ENCODE measurements around the gene RNASEL.

RNASEL gene

DNA sequence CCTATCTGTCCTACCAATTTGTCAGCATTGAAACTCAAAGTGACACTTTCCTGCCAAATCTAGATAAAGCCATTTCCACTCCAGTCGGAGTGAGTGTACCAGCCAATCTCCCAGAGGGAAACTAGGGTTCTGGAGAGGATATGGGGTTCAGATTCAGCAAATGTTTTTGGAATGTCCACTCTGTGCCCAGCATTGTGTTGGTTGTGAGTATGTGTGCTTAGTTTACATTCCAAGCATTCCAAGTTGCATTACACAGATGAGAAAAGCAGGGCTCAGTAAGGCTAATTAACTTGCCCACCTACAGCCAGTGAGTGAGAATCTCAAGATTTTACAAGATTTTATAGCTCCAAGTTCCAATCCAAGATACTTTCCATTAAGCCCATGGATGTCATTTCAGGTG, 41.5 kb upstream of the RNASEL start:
- Histone ChIP-seq H3K4me3 (no peak overlapping the region), H4K20me1 (no peaks in the 10 kb centered on the region), H3K9me3 (no peaks in the 10 kb centered on the region), H3K4me1 (peaks cover 79% of the 10 kb centered on the region), H3K9ac (no peak overlapping the region), H3K27me3 (no peaks in the 10 kb centered on the region), H3K36me3 (no peaks in the 10 kb centered on the region), H3K4me2 (peak overlapping the region; percentile 71), H3K27ac (peak overlapping the region; percentile 65; the same call in 1 of the 2 replicates)
- TF ChIP-seq Cebpa-rat (IDR thresholded peaks at IDR 0.05): no peak

DNA sequence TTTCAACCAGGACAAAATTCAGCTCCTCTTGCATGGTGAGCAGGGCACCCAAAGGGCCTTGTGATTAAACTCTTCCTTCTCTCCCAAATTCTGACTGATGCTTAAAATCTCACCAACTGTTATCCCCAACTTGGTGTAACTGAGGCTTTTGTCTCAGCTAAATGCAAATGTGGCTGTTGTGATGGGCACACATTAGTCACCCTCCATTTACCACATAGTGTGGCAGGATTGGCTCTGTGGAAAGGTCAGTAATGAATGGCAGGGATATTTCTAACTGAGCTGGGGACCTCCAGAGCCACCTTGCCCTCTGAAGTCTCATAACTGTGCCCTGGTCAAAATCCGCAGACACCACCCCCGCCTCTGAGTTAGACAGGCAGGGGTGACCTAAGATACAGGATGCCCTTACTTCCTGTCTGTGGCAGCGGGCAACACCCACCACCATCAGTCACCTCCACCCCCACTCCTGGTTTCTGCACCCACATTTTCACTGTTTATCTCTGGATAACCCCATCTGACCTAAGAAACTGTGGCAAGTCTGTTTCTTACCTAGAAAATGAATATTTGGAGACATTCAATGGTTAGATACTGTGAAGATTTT, 40.5 kb upstream of the RNASEL start:
- H3K27me3 ChIP-seq: no peaks in the 10 kb centered on the region
- no peaks in the 10 kb centered on the region for H4K20me1 ChIP-seq
- peaks cover 79% of the 10 kb centered on the region for H3K4me1 ChIP-seq
- TF ChIP-seq Cebpa-rat (IDR thresholded peaks at IDR 0.05): no peak
- H3K9ac ChIP-seq: peak overlapping the region; percentile 20; the same call in 1 of the 2 replicates
- H3K27ac ChIP-seq: peak overlapping the region; percentile 65
- no peaks in the 10 kb centered on the region for H3K9me3 ChIP-seq
- H3K36me3 ChIP-seq: no peaks in the 10 kb centered on the region
- no peak overlapping the region for H3K4me3 ChIP-seq
- H3K4me2 ChIP-seq: peak overlapping the region; percentile 71

DNA sequence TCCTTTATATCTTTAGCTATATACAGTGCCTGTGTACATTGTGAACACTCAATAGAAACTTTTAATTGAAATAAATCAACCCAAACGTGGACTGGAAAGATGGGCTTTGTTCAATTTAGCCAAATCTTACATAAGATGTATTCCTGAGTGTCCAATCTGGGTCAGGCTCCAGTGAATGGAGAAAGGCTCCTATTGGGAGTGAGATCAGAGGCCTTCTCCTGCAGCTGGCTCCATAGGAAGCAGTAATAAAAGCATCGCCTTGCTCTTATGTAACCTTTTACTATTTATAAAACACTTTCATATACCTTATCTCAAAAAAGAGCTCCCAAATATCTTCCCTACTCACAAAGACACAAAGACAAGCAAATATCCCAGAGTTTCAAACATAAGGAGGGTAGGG, 40.0 kb upstream of the RNASEL start:
- peak overlapping the region; percentile 65 for H3K27ac ChIP-seq
- H3K9me3 ChIP-seq: no peaks in the 10 kb centered on the region
- no peak for TF ChIP-seq Cebpa-rat (IDR thresholded peaks at IDR 0.05)
- peak overlapping the region; percentile 20; the same call in 1 of the 2 replicates for H3K9ac ChIP-seq
- H3K4me3 ChIP-seq: no peak overlapping the region
- H3K27me3 ChIP-seq: no peaks in the 10 kb centered on the region
- H3K4me2 ChIP-seq: peak overlapping the region; percentile 71
- H3K4me1 ChIP-seq: peaks cover 79% of the 10 kb centered on the region
- no peaks in the 10 kb centered on the region for H3K36me3 ChIP-seq
- no peaks in the 10 kb centered on the region for H4K20me1 ChIP-seq

DNA sequence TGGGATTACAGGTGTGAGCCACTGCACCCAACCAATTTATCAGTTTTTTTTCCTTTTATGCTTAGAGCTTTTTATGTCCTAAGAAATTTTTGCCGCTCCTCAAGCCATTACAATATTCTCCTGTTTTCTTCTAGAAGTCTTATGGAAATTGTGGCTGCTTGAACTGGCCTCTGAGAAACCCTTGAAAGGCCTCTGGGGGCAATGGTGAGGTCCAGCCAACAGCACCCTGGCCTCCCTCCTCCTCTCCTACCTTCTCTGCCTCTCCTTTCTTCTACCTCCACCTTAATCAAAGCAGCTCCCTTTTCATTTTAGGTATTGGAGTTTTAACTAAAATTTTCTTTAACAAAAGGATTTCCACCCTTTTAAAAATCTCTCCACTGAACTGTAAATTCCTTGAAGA, 39.6 kb upstream of the RNASEL start:
- Histone ChIP-seq H3K27me3 (no peaks in the 10 kb centered on the region), H3K4me3 (no peak overlapping the region), H4K20me1 (no peaks in the 10 kb centered on the region), H3K9me3 (no peaks in the 10 kb centered on the region), H3K9ac (no peak overlapping the region), H3K4me1 (peaks cover 79% of the 10 kb centered on the region), H3K36me3 (no peaks in the 10 kb centered on the region), H3K27ac (no peak overlapping the region; the same call in 1 of the 2 replicates), H3K4me2 (peak overlapping the region; percentile 71; the same call in 1 of the 2 replicates)
- no peak for TF ChIP-seq Cebpa-rat (IDR thresholded peaks at IDR 0.05)

DNA sequence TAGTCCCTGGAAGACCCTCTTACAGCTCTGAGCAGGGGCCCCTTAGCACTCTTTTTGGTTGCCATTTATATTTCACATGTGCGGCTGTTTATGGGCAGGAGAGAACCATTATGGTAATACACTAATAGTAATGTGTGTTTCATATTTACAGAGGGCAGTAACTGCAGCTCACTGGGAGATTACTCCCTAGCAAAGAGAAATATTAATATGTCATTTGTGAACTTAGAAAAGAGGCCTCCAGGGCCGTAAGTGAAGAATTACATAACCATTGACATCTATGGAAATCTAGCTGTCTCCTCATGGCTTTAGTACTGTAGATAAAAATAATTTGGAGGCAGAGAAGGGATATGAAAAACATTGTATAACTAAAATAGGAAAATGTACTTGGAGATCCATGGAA, 38.6 kb upstream of the RNASEL start:
- no peaks in the 10 kb centered on the region for H3K36me3 ChIP-seq
- no peak overlapping the region for H3K27ac ChIP-seq
- H3K4me2 ChIP-seq: no peak overlapping the region
- no peaks in the 10 kb centered on the region for H3K9me3 ChIP-seq
- TF ChIP-seq Cebpa-rat (IDR thresholded peaks at IDR 0.05): no peak
- no peak overlapping the region for H3K9ac ChIP-seq
- H4K20me1 ChIP-seq: no peaks in the 10 kb centered on the region
- no peaks in the 10 kb centered on the region for H3K27me3 ChIP-seq
- no peak overlapping the region for H3K4me3 ChIP-seq
- peaks cover 79% of the 10 kb centered on the region for H3K4me1 ChIP-seq

DNA sequence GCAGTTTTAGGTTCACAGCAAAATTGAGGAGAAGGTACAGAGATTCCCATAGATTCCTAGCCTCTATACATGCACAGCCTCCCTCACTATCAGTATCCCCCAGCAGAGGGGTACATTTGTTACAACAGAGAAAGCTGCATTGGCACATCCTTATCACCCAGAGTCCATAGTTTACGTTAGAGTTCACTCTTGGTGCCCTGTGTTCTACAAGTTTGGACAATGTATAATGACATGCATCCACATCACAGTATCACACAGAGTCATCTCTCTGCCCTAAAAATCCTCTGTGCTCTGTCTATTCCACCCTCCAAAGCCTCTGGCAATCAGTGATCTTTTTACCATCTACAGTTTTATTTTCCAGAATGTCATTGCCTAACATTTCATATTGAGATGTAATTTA, 37.5 kb upstream of the RNASEL start:
- Histone ChIP-seq H3K9ac (no peak overlapping the region), H3K4me1 (peaks cover 81% of the 10 kb centered on the region), H3K36me3 (no peaks in the 10 kb centered on the region), H3K27ac (no peak overlapping the region), H3K9me3 (no peaks in the 10 kb centered on the region), H4K20me1 (no peaks in the 10 kb centered on the region), H3K4me3 (no peak overlapping the region), H3K27me3 (no peaks in the 10 kb centered on the region), H3K4me2 (peak overlapping the region; percentile 86; the same call in 1 of the 2 replicates)
- no peak for TF ChIP-seq Cebpa-rat (IDR thresholded peaks at IDR 0.05)

DNA sequence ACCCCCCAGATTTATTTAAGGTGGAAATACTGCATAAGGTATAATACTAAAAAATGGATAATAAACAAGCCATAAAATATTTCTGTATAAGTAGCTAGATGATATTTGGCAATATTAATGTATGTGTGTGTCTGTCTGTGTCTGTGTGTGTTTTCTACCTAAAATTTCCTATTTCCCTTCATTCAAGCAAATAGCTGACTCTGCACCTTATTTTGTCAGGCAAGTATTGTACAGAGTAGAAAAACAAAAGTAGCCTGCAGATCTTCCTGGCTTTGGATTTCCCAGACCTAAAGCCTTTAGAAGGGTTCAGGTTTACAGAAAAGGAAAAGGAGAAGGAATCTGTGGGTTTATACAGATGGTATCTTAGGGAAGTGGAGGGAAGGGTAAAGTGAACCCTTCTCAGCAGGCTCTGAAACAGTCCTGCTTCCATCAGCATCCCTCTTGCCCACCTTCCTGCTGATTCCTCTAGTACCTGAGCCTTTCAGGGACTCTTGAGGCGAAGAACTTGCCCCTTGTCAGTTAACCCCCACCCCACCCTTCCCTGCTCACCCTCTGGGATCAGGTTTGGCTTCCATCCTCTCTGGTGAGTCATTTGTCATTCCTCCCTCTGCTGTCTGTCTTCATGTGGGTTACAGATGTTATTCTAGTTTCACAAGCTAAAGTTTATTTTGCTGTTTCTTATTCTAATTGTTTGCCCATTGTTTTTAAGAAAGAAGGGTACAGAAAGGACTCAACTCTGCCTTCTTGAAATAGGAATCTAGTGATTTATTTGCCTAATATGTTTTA, 36.9 kb upstream of the RNASEL start:
- H3K9ac ChIP-seq: no peak overlapping the region
- H3K36me3 ChIP-seq: no peaks in the 10 kb centered on the region
- 0 out of 2 replicates have a peak, but pooled peaks cover 2% of the 10 kb centered on the region for H3K9me3 ChIP-seq
- no peaks in the 10 kb centered on the region for H4K20me1 ChIP-seq
- no peak overlapping the region for H3K27ac ChIP-seq
- TF ChIP-seq Cebpa-rat (IDR thresholded peaks at IDR 0.05): no peak
- H3K4me3 ChIP-seq: no peak overlapping the region
- H3K4me2 ChIP-seq: peak overlapping the region; percentile 86
- H3K4me1 ChIP-seq: peaks cover 83% of the 10 kb centered on the region
- no peaks in the 10 kb centered on the region for H3K27me3 ChIP-seq

DNA sequence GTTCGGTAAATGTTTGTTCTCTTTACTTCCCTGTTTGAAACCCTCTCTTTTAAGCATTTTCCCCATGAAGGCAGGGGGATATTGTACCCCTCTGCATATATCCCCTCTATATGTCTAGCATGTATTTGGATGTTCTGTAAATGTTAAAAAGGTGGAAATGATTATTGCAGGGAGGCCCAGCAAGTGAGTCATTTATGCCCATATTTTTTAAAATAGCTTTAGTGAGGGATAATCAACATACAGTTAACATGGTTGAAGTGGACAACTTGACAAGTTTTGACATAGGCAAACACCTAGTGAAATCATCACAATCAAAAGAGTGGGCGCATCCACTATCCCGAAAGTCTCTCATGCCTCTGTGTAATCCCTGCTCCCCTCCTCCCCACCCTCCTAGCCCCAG, 36.0 kb upstream of the RNASEL start:
- Histone ChIP-seq H3K27ac (peak overlapping the region; percentile 86), H3K4me1 (peaks cover 81% of the 10 kb centered on the region), H4K20me1 (no peaks in the 10 kb centered on the region), H3K4me3 (no peak overlapping the region), H3K36me3 (no peaks in the 10 kb centered on the region), H3K27me3 (no peaks in the 10 kb centered on the region), H3K9ac (no peak overlapping the region), H3K9me3 (peaks cover 10% of the 10 kb centered on the region; the same call in 1 of the 2 replicates), H3K4me2 (peak overlapping the region; percentile 86)
- TF ChIP-seq Cebpa-rat (IDR thresholded peaks at IDR 0.05): no peak

DNA sequence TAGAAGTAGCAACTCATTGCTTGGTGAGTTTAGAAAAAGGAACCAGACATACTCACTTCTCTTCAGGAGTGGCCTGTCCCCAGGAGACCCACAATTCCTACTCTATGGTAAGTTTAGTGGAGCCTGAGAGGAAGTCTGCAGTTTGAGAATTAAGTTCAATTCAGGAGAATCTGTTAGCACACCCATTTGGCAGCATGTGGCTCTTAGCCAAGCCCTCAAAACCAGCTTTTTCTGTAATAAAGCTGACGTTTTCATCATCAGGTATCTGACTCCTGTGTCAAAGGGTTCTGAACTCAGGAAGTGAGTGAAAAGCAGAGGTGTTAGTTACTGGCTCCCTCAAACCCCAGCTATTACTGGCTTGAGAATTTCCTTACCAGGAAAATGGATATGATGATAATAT, 35.5 kb upstream of the RNASEL start:
- Histone ChIP-seq H3K27me3 (no peaks in the 10 kb centered on the region), H3K4me2 (peak overlapping the region; percentile 86), H3K9ac (no peak overlapping the region), H3K4me1 (peaks cover 81% of the 10 kb centered on the region), H3K4me3 (no peak overlapping the region), H3K9me3 (peaks cover 13% of the 10 kb centered on the region; the same call in 1 of the 2 replicates), H3K27ac (peak overlapping the region; percentile 86), H3K36me3 (no peaks in the 10 kb centered on the region), H4K20me1 (no peaks in the 10 kb centered on the region)
- TF ChIP-seq Cebpa-rat (IDR thresholded peaks at IDR 0.05): no peak

DNA sequence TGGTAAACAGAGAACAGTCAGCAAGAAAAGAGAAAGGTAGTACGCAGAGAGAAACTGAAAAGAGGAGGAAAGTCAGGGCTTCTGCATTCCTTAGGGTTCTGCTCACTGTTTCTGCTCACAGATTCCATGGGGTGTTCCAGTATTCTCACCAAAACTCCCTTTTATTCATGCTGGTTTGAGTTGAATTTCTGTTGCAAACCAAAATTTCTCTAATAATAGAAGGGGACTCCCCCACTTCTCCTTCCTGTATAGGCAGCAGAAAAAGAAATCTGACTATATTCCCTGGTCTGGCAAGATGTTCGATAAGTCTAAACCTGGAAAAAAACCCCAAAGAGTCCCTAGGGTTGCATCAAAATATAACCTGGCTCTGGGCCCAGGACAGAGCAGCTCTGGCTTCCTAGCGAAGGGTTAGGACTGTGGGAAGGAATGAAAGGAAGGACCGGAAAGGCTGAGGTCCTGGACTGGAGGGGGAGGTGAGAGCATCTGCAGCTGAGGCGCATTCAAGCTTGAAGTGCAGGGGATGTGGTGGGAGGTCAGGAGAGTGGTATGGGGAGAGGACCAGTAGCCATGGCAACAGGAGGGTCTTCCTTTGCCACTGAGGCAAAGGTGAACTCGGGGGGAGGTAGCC, 34.0 kb upstream of the RNASEL start:
- Histone ChIP-seq H4K20me1 (no peaks in the 10 kb centered on the region), H3K4me3 (peak overlapping the region; percentile 49), H3K9me3 (peaks cover 13% of the 10 kb centered on the region; the same call in 1 of the 2 replicates), H3K4me1 (peaks cover 84% of the 10 kb centered on the region), H3K36me3 (no peaks in the 10 kb centered on the region), H3K27me3 (no peaks in the 10 kb centered on the region), H3K4me2 (peak overlapping the region; percentile 86), H3K27ac (peak overlapping the region; percentile 86), H3K9ac (peak overlapping the region; percentile 59)
- no peak for TF ChIP-seq Cebpa-rat (IDR thresholded peaks at IDR 0.05)
